HG02588 (cell line): Measurements from ENCODE around the gene ACTBL2.
"Not testable (repeated sequence)": the region's sequence is repeated elsewhere in the genome, so short reads cannot be mapped to it uniquely, and the experiment has no call there.

Experiments used
- ATAC-seq: cut with Tn5 transposase; IDR thresholded peaks from one replicate; pipeline ENCODE4 v1.9.1; 2021; ENCODE audit warnings: mild to moderate bottlenecking, moderate library complexity; ENCODE audit not compliant: unreplicated experiment

The ACTBL2 gene

DNA sequence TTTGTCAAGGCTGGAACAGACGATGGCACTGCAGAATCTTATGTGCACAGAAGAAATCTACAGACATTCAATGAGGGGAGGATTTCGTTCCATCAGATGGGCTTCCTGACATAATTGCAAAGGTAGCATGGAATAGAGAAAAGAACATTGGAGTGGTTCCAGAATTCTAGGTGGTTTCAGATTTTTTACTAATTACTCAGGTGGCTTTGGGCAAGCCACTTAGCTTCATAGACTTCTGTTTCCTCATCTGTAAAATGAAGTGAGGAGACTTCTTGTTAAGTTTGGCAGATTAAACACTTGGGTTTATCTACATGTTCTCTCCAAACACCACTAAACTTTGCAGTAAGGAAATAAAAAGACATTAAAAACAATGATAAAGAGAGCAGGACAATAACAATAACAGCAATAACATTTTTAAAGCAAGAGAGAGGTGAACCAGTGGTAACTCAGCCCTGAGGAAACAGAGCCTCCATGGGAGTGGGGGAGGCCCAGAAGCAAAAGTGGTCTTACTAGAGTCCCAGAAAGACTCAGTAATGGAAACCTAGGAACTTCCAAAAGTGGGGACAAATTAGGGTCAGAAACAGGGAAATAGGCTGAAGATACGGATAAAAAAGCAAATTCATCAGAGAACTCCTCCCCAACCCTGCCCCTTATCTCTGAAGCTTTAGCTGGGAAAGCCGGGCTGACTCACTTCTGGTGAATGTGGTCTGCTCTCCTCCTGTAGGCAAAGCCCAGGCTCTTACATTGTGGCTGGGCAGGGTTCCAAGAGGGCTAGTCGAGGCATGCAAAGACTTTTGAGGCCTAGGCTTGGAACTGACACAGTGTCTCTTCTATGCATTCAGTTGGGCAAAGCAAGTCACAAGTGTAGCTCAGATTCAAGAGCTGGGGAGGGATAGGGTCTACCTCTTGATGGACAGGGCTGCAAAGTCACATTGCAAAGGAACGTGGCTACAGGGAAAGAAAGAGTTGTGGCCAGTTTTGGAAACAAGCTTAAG, 11.8 kb upstream of the ACTBL2 start:
- ATAC-seq: peak; percentile 61

DNA sequence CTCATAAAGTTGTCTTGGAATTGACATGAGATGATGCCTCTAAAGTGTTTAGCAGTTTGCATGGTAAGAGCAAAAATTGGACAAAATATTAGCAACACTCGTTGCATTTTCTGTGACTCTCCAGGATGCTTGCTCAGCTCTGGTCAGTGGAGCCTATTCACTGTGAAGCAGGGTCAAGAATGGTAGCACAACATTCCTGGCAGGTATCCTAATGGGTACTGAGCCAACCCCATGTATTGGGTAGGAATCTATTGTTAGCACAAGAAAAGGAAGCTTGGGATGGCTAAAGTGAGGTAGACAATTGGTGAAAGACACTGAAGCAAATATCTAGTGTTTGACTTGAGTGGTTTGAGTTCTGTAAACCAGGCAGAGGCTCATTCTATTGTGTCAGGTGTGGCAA, 10.4 kb upstream of the ACTBL2 start:
- no peak for ATAC-seq

DNA sequence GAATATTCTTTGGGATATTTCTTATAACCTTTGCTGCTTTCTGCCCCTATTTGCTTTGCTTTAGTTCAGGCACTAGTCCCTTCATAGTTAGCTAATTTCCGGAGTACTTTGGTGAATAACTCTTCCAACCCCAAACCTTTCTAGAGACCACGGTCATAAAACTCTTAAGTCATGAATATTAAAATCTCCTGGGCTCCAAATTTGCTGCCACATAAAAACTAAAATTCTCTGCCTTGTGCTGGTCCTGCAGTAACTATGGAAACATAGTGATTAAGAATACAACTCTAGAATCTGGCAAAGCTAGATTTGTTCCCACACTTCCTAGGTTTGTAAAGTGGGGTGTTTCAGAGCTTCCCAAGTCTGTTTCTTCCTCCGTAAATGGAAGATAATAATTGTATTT, 10.0 kb upstream of the ACTBL2 start:
- no peak for ATAC-seq

DNA sequence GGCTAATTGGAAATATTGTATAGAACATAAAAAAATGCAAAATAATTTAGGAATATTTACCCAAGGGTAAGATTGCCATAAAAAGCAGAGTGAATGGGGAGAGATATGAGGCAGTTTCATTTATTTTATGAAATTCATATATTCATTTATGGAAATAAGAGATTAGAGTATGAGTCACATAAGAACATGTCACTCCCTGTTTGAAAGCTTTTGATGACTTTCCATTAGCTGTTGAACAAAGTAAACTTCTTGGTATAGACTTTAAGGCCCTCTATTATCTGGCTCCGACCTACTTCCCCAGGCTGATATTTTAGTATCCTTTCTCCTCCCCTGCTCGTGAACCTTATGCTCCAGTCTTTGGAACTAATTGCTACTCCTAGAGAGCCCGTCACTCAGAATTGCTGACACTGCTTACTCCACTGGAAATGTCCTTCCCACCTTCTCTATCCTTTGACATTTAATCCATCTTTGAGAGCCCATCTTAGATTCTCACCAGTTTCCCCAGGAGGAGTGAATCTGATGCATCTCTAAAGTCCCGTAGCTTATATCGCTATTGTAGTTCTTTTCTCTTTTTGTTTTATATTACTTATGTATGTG, 8.9 kb upstream of the ACTBL2 start:
- ATAC-seq: no peak

DNA sequence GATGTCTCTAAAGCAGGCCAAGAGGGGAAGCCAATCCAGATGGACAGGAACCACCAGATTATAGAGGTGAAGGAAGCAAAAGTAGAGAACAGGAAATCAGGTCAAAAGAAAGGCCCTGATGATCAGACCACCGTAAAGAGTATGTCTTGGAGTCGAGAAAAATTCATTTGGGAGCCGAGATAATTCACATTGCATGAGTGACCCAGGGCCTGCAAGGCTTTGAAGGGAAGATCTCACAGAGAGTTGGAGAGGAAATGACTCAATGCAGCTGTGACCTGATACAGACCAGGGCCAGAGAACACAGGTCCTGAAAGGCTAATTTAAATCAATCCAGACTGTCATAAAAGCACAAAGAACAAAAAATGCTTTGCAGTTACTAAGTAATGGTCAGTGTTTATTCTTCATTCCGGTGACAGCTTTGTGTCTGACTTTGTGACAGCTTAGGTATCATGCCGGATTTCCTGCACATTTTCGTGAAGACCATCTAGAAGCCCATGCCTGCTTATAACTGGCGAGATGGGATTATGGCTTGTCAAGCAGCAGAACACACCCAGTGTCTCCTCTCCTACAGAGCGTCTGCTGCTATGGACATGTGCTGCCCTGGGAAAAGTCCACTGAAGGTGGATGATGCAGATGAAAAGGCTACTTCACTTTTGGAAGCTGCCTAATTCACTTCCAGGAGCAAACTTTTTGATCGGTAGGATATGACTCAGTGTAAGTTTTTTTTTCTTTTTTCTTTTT, 5.8 kb upstream of the ACTBL2 start:
- no peak for ATAC-seq

DNA sequence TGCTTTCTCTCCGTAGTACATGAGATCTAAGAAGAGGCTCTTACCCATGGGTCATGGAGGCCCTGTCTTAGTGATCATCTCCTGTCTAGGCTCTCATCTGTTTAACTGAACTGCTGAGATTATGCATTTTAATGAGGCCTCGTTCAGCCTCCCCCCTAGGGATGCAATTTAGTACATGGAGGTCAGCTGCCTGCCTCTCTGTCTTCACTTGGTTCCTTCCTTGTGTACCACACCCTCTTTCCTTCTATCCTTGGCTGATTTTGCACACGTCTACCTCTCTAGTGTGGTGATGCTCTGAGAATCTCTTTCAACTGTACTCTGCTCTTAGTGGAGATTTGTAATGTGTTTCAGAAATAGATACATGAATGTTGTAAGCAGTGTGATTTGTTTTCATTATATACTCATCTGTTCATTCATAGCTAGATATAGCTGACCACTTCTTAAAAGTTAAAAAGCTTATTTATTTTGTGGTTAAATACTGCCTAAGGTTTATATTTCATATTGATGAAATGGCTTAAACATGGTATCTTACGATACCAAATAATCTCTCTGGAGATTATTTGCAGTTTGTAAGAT, 3.5 kb upstream of the ACTBL2 start:
- no peak for ATAC-seq

DNA sequence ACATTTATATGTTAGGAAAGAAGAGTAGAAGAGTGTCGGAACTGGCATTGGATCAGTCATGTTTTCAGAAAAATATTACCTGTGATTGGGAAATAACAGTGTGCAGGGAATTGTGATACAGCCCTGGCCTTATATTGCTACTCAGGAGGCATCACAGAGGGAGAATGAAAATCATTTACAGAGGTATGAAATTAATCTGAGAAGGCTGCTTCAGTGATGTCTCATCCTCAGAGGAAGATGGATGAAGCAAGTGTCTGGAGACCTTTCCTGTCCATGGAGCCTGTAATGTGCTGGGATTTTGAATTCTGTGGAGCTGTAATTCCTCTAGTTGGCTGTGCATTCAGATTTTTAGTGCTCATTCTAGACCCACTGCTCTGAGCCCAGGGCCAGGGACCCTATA, 3.8 kb downstream of the ACTBL2 start:
- no peak for ATAC-seq

DNA sequence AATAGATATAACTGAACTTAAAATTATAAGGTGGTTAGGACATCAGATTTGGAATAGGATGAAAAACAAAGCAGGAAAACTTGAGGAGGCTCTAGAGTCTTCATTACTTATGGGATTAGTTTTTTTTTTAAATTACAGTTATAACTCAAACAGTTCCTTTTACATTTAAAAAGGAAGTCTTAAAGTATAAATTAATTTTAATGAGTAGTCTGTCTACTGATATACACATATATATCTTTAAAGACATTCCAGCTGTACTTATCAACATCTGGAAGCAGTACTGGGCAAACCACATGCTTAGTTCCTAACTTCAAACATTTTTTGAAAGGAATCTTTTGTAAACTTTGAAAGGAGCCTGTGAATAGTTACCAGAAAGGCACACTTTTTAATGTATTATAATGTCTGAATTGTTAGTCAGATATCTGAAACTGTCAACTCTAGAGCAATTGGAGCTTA, 6.0 kb downstream of the ACTBL2 start:
- ATAC-seq: no peak

DNA sequence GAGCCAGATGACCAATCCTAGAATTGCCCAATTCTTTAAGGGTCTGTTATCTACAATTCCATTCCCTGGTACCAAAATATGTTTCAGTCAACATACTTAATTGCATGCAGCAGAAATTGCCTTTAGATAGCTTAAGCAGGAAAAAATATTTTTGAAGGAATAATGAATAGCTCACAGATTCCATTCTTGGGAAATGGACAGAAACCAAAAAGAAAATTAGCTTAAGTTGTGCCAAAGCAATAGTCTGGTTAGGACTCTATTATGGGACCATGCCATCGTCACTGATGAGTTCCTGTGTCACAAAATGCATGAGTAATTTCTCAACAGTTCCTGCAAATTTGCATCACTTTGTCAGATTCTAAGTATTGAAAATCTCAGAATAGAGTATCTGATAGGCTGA, 12.3 kb downstream of the ACTBL2 start:
- no peak for ATAC-seq

DNA sequence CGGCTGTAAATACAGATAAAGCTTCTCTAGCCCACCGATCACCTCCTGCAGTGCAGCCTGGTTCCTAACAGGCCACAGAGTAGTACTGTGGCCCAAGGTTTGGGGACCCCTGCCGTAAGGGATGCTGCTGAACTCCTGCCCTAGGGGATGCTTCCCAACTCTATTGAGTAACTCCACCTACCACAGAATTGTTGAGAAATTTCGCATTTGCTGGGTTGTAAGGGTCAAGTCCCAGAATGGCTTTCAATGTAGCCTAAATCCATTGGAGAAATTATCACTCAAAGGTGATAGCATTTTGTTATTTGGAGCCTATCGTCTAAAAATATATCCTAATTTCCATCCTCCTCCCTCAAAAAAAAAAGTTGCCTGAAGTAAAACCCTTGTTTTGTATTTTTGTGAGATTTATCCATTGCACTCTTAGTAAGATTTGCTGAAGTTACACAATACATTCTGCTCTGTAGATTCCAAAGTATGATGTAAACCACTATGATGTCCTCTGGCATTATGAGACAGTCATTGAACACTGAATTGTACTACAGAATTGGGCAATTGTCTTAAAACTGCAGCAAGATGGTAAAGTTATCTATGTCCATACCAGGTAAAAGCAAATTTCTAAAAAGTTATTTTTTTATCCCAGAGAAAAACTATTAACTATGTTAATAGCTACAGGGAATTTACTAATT, 14.0 kb downstream of the ACTBL2 start:
- no peak for ATAC-seq

DNA sequence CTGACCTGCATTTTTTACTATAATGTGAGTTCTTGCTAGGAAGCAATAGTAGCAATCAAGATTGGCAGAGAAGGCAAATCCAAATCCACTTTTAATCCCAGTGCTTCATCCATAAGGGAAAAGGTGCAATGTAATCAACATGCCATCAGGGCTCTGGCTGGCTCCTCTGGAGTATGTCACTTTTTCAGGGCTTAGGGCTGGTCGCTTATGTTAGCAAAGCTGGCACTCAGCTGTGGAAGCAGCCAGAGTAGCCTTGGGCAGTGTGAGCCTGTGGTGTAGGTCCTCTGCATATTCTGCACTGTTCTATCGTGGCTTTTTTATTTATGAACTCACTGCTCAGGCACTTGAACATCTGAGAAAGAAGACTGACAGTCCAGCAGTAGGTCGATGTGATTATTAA, 16.1 kb downstream of the ACTBL2 start:
- ATAC-seq: no peak

DNA sequence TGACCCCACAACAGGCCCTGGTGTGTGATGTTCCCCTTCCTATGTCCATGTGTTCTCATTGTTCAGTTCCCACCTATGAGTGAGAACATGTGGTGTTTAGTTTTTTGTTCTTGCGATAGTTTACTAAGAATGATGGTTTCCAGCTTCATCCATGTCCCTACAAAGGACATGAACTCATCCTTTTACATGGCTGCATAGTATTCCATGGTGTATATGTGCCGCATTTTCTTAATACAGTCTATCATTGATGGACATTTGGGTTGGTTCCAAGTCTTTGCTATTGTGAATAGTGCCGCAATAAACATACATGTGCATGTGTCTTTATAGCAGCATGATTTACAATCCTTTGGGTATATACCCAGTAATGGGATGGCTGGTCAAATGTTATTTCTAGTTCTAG, 22.6 kb downstream of the ACTBL2 start:
- not testable (repeated sequence) for ATAC-seq

DNA sequence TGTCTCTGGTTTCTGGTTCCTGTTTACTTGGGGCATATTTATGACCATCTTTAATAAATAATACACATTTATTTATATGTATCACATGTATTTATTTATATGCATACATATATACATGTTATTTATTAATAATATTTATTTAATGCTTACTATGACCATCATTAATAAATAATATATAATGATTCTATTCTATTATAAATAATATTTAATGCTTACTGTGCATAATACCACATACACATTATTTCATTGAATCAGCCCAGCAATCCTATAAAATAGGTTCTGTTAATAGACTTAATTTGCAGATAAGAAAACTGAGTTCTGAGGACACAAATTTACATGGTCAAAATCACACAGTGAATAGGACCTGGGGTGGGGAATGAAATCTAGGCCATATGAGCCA, 24.2 kb downstream of the ACTBL2 start:
- ATAC-seq: no peak

DNA sequence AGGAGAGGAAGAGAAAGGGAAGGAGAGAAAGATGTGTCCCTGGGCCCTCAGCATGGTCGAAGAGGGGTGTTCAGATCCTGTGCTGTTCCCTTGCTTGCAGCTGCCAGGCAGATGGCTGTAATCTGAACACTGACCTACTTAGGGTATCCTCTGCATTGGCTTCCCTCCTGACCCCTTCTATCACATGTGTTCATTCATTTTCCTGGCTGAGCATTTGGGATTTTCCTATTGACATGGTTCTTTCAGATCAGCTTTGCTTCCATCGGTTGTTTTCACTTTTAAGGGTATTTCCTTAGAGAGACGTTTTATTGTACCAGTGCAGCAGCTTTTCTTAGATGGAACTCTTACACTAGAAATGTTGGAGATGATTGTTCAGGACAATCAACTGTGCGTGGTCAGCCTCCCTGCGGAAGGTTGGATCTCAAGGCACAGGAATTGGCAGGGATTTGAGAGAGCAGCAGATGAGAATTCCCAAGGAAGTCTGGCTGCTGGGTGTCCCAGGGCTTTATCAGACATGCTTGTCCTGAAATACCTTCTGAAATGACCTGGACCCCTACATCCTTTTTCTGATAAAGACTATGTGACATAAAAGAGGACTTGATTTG, 26.0 kb downstream of the ACTBL2 start:
- no peak for ATAC-seq

DNA sequence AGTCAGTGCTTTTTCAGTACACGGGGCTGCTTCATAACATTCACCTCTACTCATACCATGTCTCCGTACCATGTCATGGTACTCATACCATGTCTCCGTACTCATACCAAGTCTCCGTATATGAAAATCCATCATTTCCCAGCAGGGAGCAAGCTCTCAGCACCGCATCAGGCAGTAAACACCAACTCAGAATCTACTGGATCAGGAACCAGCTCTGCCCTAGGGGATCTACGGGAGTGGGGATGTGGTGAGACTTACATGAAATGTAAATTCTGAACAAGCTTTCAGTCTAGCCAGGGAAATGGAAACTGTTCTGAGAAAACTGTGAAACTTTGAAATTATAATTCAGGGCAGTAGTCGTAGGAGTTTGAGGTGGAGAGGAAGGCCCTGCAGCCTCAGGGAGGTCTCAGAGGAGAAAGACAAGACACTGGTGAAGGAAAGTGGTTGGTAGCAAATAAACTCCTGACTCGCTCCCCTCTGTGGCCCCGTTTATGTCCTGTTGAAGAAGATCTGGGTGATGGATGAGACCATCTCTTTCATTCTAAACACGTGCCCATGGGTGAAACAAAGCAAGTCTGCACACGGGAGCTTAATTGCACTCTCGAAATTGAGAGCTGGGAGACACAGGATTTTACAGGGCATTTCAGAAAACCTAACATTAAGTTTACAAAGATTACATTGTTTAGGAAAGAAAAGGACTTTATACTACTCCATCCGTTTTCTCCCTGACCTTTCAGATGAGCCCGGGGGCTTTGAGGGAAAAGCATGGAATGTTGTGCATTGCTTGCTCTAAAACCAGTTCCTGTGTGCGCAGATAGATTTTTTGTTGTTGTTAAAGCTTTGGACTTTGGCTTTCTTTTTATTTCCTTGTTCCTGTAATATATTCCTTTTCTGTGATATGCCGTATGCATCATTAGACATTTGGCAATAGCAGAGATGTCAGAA, 26.8 kb downstream of the ACTBL2 start:
- no peak for ATAC-seq

DNA sequence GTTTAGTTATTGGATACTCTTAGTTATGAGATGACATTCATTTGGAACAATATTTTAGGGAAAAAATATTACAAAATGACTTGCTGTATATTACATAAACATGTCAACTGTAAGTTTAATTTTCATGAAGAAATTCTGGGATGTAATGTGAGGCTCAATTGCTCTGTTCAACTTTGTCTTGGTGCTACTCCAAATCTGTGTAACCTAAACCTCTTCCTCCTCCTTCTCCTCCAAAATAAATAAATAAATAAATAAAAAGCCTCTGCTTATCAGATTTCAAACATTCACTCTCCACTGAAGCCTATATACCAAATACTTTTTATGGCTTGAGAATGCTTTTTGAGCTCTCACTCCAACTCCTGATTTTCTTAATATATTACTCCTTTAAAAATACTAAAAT, 27.7 kb downstream of the ACTBL2 start:
- ATAC-seq: no peak

DNA sequence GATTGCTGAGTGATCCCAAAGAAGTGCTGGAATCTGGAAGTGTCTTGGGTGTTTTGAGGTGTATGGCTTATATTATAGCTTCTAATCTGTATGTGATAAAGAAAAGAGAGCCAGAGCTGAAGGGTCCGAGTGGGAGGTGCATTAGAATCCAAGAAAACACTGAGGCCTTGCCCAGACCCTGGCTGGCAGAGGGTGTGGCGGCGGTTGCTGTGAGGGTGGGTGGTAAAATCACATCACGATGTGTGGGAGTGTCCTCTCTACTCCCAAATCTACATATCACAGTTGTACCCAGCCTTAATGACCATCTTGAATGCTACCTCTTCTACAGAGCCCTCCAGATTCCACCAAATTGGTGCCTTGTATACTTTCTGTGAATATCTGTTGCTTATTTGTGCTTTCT, 28.9 kb downstream of the ACTBL2 start:
- ATAC-seq: no peak

DNA sequence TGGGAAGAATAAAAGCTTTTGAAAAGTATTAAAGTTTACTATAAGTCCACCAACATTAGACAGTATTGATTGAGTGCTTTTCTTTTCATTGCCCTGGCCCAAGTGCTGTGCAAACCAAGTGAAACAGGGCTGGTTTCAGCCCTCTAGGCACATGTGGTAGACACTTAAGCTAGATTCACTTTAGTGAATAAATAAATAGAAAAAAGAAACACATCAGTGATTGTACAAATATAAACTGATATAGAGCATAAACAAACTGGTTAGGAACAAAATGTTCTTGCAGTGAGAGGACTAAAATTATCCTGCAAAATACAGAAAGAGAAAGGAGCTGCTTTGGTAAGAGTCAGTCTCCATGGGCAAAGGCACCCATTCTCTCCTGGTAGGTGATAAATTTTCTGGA, 29.7 kb downstream of the ACTBL2 start:
- ATAC-seq: no peak
